Tibial nerve (tissue), 4 donors: ENCODE results near the gene ZNF516.

Experiments
- EP300 ChIP-seq, 2 donors: sonication (generic); formaldehyde crosslinking; IDR thresholded peaks; one replicate each; pipeline ENCODE4 v1.6.1; 2017; ENCODE audit warnings: antibody characterized with exemption in 2 of 2, mild to moderate bottlenecking in 1 of 2
- POLR2A ChIP-seq, 2 donors: fragments of 450-650 bp; IDR thresholded peaks; one replicate each; pipeline ENCODE4 v1.6.1; 2017; ENCODE audit warnings: antibody characterized with exemption in 2 of 2, mild to moderate bottlenecking in 2 of 2, moderate library complexity in 2 of 2
- TF ChIP-seq, protein P1 (sequence below), 5 experiments: fragments of 200-600 bp in 3 of 5; fragments of 450-650 bp in 2 of 5; sonication (generic) in 3 of 5; IDR thresholded peaks; one replicate each; pipeline ENCODE4 v1.5.1; 2016 to 2019; ENCODE audit warnings: antibody characterized with exemption in 5 of 5, mild to moderate bottlenecking in 3 of 5, moderate library complexity in 2 of 5

DNA sequence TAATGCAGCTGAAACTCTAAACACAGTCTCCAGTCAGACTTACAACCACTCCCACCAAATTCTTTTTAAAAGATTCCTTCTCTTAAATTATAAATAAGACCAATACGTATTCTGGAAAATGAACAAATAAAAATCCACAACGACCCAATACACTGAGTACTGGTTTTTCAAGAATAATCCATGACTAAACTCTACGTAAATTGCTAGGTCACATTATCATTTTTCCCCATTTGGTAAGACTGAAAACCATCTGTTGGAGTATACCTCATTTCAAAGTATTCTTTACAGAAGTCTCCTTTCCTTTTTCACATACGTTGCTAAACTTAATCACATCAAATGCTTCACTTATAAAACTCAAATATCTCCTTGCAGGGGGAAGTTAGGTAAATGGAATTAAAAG is 6.0 kb downstream of the ZNF516 start:
- TF ChIP-seq, protein P1, sequence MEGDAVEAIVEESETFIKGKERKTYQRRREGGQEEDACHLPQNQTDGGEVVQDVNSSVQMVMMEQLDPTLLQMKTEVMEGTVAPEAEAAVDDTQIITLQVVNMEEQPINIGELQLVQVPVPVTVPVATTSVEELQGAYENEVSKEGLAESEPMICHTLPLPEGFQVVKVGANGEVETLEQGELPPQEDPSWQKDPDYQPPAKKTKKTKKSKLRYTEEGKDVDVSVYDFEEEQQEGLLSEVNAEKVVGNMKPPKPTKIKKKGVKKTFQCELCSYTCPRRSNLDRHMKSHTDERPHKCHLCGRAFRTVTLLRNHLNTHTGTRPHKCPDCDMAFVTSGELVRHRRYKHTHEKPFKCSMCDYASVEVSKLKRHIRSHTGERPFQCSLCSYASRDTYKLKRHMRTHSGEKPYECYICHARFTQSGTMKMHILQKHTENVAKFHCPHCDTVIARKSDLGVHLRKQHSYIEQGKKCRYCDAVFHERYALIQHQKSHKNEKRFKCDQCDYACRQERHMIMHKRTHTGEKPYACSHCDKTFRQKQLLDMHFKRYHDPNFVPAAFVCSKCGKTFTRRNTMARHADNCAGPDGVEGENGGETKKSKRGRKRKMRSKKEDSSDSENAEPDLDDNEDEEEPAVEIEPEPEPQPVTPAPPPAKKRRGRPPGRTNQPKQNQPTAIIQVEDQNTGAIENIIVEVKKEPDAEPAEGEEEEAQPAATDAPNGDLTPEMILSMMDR (IDR thresholded peaks at IDR 0.05) = no peak
- TF ChIP-seq POLR2A (IDR thresholded peaks at IDR 0.05) (no peak), EP300 (IDR thresholded peaks at IDR 0.05) (no peak)
